HL-60 (cell line): ENCODE measurements around the gene BRMS1.

ENCODE experiments used
- CTCF ChIP-seq: IDR thresholded peaks from one replicate; pipeline ENCODE4 v1.5.1; 2011; ENCODE audit warnings: low read length, control low read depth, inconsistent platforms; ENCODE audit not compliant: insufficient read depth
- GABPA ChIP-seq: IDR thresholded peaks from 2 replicates; pipeline ENCODE4 v1.6.1; 2012; ENCODE audit warnings: low read depth
- POLR2AphosphoS5 ChIP-seq: IDR thresholded peaks from 2 replicates; pipeline ENCODE4 v1.6.1; 2012; ENCODE audit warnings: low read depth
- REST ChIP-seq: IDR thresholded peaks from 2 replicates; pipeline ENCODE4 v1.6.1; 2012; ENCODE audit warnings: low read depth; ENCODE audit not compliant: insufficient replicate concordance
- SPI1 ChIP-seq: IDR thresholded peaks from 2 replicates; pipeline ENCODE4 v1.6.1; 2012; ENCODE audit warnings: low read depth, mild to moderate bottlenecking, borderline replicate concordance

- TF ChIP-seq CTCF (no peak), GABPA (no peak), SPI1 (no peak), POLR2AphosphoS5 (no peak), REST (no peak)
Measured at GRCh38 chr11:66373265-66373664, 28.4 kb upstream of the BRMS1 start.
